ENCODE data around the gene HLA-B.
A peak's percentile ranks its signal among the peaks of the same experiment; 100 is the strongest.
"Not testable (repeated sequence)": the region's sequence is repeated elsewhere in the genome, so short reads cannot be mapped to it uniquely, and the experiment has no call there.

HLA-B gene

DNA sequence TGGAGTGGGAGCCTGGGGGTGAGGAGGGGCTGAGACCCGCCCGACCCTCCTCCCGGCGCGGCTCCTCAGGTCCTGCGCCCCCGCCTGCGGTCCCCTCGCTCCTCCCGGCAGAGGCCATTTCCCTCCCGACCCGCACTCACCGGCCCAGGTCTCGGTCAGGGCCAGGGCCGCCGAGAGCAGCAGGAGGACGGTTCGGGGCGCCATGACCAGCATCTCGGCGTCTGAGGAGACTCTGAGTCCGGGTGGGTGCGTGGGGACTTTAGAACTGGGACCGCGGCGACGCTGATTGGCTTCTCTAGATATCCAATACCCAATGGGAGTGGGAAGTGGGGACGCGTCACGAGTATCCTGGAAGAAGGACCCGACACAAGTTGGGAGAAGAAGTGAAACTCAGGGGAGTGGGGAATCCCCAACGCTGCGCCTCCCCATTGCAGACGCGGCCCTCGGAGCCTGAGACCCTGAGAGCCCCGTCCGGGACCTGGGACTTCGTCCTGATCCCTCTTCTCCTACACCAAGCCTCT is at the start of gene HLA-B:
HLA-B (minus strand) TSS at position 234 of the 521 bp plus-strand sequence; CDS start at position 213, 21 bp downstream.
- no peak for DNase-seq

DNA sequence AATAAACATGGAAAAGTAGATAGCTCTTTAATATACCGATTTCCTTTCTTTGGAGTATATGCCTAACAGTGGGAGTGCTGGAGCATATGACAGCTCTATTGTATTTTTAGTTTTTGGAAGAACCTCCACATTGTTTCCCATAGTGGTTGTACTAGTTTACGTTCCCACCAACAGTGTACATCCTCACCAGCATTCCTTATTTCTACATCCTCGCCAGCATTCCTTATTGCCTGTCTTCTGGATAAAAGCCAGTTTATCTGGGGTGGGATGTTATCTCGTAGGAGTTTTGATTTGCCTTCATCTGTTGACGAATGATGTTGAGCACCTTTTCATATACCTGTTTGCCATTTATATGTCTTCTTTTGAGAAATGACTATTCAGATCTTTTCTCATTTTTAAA is 49.0 kb upstream of the HLA-B start:
- no peak for DNase-seq

DNA sequence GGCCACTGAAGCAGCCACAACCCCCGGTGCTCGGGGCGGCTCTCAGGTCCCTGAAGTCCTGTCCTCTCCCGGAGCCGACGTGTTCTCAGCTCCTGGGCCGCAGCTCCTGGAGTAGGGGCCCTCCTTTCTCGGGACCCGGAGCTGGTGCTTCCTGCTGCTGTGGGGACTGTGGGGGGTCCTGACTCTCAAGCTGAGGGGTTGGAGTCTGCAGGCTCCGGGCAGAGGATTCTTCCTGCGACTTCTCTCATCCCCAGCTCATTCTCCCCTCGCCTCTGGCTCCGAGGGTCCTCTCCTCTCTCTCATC is 47.0 kb upstream of the HLA-B start:
- DNase-seq = not testable (repeated sequence)

DNA sequence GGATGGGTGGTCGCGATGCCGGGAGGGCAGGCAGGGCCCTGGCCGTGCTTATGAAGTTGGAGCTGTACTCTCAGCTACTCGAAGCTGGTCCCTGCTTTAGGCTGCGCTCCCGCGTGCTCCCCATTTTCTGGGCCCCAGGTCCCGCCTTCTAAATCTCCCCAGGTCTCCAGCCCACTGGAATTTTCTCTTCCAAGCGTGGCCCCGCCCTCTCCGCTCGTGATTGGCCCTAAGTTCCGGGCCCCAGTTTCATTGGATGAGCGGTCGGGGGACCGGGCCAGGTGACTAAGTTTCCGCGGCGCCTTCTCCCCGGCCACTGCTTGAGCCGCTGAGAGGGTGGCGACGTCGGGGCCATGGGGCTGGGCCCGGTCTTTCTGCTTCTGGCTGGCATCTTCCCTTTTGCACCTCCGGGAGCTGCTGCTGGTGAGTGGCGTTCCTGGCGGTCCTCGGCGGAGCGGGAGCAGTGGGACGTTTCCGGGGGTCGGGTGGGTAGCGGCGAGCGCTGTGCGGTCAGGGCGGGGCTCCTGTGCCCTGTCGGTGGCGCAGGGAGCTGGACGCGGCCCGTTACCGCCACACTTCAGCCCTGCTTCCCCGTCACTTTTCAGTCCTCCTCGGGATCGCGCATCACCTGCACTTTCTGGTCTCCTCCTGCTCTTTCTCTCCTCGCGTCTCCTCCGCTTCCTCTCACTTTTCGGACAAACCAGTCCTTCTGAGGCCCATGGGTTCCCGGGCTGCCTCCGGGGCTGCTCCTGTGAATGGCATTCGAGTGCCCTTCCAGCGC is 46.5 kb upstream of the HLA-B start, which contains the start of gene MICA:
MICA (plus strand) TSS at position 313 of the 778 bp plus-strand sequence; CDS start at position 351, 38 bp downstream.
- DNase-seq = peak; percentile 8

GRCh38 chr6:31402324-31403282 is 45.6 kb upstream of the HLA-B start:
- DNase-seq = no peak

DNA sequence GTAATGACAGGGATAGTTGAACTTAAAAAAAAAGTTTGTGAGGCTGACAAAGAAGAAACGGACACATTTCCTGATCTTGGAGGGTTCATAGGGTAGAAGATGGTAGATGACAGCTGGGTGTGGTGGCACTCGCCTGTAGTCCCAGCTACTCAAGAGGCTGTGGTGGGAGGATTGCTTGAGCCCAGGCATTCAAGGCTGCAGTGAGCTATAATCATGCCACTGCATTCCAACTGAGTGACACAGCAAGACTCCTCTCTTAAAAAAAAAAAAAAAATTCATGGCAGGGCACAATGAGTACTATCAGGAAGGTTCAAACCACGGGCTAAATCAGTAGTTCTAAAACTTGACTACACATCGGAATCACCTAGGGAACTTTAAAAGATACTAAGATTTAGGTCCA is 44.4 kb upstream of the HLA-B start:
- no peak for DNase-seq

GRCh38 chr6:31400467-31401289 is 43.7 kb upstream of the HLA-B start:
- DNase-seq = no peak

GRCh38 chr6:31399589-31400466 is 42.8 kb upstream of the HLA-B start:
- no peak for DNase-seq

GRCh38 chr6:31397901-31398525 is 41.0 kb upstream of the HLA-B start:
- DNase-seq = peak; percentile 43

GRCh38 chr6:31397153-31397499 is 40.1 kb upstream of the HLA-B start:
- DNase-seq = not testable (repeated sequence)

- DNase-seq = peak; percentile 57
Measured at GRCh38 chr6:31396422-31397152, 39.6 kb upstream of the HLA-B start.

- DNase-seq = no peak
Measured at GRCh38 chr6:31395832-31396231, 38.9 kb upstream of the HLA-B start.

GRCh38 chr6:31394381-31394780 is 37.4 kb upstream of the HLA-B start:
- DNase-seq = no peak

- DNase-seq = no peak
Measured at GRCh38 chr6:31393932-31394331, 37.0 kb upstream of the HLA-B start.

GRCh38 chr6:31389802-31390132 is 32.8 kb upstream of the HLA-B start:
- DNase-seq = not testable (repeated sequence)

DNA sequence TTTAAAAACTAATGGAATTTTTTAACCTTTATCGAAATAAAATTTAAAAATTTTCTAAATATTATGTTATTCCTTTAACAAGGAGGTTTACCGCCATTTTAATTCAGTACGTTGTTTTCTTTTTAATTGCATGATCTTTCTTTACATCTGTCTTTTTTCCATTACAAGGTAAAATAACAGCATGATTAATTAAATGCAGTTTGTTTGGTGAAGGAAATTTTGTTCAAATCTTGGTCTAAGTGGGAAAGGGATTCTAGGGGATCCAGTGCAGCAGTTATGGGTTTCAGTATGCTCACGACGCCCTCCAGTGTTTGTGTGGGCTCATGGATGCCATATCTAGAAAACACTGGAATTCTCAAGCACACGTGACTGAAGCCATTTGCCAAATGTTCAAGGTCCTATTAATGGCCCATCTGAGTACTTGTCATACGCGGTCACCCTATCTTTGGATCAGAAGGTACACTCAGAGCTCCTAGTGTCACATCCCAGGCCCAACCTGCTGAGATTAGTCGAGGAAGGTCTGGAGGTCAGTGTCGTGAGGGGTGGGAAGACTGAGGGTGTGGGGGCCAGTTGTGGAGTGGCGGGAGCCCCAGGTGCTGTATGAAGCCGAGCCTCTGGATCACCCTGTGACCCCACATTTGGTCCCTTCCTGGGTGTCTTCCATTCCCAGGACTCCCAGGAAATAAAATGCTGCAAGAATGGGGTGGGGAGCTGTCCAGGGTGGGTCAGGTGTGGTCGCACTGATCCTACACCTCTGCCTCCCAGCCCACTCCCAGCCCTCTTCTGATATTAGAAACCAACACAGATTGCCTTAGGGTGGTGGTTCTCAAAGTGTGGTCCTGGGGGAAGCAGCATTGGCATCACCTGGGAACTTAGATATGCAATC is 32.2 kb upstream of the HLA-B start:
- not testable (repeated sequence) for DNase-seq

- DNase-seq = no peak
Measured at GRCh38 chr6:31386977-31387376, 30.0 kb upstream of the HLA-B start.

- no peak for DNase-seq
Measured at GRCh38 chr6:31386099-31386498, 29.1 kb upstream of the HLA-B start.

GRCh38 chr6:31385041-31385440 is 28.1 kb upstream of the HLA-B start:
- no peak for DNase-seq

GRCh38 chr6:31383149-31383548 is 26.2 kb upstream of the HLA-B start:
- no peak for DNase-seq
